ENCODE measurements around the gene CCDC102B.
"Not testable (repeated sequence)": the region's sequence is repeated elsewhere in the genome, so short reads cannot be mapped to it uniquely, and the experiment has no call there.

Gene CCDC102B

DNA sequence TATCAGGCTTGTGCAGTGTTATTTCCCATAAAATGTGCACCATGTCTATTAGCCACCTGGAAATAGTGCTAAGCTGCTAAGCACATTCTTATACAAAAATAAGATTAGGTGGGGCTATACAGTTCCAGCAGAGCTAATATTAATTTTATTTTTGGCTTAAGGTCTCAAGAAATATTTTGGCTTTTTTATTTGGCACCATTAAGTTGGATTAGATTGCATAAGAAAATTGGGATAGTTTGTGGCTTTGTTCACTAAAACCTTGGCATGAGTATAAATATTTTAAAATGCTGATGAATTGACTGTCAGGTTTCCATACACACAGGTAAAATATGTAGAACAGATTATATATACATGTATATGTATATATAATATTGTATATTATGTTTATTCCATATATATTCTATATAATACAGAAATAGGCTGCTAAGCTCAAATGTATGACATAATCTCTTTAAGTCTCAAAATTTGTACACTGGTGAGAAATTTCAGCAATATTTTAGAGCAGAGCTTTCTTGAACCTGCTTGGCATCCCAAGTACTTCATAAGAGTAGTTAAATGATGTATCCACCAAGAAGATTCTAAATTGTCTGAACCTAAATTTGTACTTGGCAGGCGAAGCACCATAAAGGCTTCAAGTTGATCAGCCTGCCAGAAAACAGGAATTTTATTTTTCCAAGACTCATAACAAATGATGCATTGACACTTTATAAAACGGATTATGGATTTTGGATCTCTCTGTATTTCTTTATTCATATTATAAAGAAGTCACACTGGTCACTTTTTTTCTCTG is 32.6 kb downstream of the CCDC102B start:
- no peak for DNase-seq (ENCODE audit: low read depth, low spot score)

DNA sequence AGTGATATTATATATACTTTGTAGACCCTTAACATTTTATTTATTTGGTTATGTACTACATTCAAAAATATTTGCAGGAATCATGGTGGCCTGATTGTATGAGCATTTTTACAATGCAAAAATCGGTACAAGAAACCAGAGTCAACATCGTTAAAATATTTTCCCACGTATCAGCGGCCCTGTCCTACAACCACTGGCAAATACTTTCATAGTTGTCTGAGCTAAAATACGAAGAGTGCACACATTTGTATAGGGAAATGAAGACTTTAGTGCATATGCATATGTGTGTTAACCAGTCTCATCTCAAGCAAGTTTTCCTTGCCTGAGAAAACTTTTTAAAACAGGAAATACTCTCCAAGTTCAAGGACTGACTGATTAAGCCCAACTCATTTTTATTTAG is 35.9 kb downstream of the CCDC102B start:
- peak; percentile 26 for DNase-seq (ENCODE audit: low read depth, low spot score)

DNA sequence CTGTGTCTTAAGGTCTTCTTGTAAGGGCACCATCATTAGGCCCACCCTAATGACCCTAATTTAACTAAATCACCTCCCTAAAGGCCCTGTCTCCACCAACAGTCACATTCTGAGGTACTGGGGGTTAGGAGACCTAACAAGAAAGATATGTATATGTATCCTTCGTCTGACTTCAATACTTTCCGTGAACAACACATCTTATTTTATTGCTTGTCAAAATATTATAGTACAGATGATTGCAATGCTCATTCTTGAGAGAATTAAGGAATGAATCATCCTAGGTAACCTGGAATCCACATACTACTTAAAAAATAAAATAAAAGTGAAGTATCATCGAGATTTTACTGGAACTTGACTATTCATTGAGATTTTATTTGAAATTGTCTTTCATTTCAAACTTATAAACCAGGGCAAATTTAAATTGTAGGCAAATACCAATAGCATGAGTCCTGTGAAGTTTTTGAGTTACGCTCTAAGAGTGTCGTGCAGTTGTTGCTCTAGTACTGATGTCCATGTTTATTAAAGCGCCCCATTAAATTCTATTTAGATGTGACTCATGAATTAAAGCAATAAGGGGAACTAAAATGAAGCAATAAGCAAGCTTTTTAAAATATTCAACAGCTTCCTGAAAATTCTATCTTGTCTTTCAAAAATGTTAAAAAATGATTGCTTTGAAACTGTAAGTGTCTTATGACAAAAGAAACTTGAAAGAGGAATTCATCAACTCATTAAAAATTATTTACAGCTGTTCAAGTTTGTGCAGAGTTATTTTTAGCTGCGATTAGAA is 40.0 kb downstream of the CCDC102B start:
- DNase-seq (ENCODE audit: low read depth, low spot score), result peak; percentile 8

DNA sequence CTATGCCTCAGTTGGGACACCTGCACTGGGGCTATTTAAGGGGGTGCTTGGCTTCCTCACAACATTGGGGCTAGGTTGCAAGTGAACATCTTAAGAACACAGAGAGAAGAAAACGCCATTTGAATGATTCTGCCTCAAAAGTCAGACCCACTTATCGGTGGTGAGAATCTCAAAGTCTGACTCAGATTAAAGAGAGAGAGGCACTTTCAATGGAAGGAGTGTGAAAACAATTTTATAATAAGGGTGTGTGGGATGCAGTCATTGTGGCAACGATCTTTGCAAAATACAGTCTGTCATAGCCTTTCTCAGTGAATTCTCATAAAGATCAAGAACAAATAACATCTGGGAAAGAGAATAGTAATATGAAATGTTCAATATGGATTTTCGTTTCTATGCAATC is 41.8 kb downstream of the CCDC102B start:
- peak; percentile 11 for DNase-seq (ENCODE audit: low read depth, low spot score)

DNA sequence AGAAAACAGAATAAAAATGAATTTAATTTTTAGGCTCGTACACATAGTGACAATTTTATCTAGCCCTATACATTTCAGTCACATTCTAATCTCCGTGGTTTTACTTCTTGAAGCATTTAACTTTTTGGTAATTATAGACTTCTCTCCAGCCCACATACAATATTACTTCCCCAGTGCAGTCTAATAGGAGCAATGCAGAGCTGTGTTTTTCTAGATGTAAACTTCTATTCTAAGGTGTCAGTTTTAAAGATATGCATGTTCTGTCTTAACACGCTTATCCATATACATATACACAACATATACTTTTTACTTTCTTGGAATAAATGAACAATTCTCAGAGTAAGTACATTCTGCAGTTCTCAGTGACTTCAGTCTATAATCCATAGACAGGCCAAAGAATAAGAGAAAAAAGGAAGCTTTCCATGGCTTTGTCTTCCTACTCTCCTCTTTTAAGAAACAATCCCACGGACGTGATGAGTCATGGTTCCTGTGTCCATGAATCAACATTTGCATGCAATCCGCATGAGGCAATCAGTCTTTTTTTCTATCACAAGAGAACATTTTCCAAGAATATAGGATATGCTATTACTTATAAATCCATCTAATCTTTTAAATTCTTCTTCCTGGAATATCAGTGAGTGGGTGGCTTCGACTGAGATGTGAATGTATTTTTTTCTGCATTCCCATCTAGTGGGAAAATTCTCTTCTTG is 42.8 kb downstream of the CCDC102B start:
- peak; percentile 87 for DNase-seq (ENCODE audit: low read depth, low spot score)

DNA sequence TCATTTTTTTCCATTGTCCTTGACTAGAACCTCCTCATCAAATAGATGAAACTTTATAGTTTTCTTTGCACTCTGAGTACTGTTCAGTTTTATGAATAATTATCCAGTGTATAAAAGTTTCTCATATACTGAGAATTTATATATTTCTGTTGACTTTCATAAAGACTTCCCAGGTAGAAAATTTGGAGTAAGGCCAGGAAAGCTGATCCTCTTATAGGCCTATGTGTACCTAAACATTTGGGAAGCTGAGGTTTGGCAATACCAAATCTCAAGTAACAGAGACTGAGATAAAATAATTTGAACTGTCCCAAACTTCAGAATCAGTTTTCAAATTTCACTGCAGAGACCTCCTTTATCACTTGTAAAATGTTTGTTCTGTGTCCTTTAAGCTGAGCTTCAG is 43.4 kb downstream of the CCDC102B start:
- DNase-seq (ENCODE audit: low read depth, low spot score), result no peak

DNA sequence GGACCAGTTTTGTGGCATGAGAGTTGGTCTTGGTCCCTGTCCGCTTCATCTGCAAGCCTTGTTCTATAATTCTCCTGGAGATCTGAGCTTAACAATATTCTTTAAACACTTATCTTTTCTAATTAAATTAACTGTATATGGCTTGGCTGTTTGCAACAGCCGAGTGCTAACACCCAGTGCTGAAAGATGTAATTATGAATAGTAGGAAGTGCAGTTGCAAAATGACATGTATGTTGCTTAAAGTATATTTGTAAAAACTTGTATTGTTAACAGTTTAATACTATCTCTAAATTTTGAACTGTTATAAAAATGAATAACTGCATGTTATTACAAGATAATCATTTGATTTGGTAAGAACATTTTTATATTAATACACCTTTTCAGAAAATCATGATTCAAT is 45.1 kb downstream of the CCDC102B start:
- DNase-seq (ENCODE audit: low read depth, low spot score), result no peak

DNA sequence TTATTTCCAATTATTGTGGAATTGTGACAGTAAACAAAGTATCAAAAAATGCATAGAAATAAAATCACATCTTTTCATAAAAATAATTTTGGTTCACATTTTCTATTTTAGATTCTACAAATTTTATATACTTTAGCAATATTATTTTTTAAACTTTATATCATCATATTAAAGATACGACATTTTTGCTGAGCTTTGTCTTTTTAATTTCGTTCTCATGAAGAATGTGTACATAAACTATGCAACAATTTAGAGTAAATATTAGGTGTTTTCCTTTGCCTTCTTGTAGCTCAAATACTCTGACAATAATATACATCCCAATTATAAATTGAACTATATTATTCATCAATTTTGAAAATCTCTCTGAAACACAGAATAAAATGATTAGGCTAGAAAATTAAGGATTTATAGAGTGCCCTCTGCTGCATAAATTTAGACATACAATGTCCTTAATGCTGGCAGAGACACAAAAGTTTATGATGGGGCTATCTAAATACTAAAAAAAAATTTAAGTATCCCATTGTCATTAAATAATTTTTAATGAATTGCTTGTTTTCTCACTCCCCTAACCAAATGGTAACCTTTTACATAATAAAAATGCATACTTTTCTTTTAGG is 45.7 kb downstream of the CCDC102B start:
- DNase-seq (ENCODE audit: low read depth, low spot score), result no peak

DNA sequence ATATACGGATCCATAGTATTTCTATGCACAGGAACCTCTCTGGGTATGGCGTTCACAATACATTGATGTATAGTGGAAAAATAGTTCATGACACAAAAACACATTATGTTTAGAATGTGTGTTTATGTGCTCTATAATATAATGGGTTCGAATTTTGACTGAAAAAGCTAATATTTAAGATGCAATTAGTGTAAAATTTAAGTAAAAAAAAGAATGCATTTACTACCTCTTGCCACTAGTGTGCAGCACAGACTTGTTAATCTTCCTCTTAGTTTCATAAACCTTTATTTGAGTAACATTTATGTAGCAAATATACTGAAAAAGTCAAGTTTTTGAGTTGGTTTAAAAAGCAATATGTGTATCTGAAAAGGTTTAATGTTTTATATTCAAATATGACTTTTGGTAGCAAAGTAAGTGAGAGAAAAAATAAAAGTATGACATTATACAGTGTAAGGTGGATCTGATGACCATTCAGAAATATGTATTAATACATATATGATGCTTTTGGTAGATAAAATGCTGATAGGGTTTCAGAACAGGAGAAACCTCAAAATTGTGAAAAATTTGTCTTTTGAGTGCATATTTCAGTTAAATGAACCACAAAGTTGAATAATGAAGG is 49.4 kb downstream of the CCDC102B start:
- DNase-seq (ENCODE audit: low read depth, low spot score), result peak; percentile 44

DNA sequence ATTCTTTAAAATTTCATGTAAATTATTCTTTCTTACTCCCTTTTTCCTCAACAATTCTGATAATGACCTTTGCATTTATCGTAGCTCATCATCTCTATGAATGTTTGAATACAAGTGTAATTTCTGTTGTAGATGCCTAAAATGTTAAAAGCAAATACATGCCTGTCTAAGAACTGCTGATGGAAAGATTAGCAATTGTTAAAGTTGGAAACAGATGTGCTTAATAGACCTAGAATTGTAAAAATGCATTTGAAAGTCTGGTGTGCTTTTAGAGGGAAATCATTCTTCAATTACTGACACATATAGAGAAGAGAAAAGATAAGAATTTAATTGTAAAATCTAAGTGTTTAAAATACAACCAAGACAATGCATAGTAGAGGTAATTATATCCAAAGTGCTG is 50.4 kb downstream of the CCDC102B start:
- no peak for DNase-seq (ENCODE audit: low read depth, low spot score)

DNA sequence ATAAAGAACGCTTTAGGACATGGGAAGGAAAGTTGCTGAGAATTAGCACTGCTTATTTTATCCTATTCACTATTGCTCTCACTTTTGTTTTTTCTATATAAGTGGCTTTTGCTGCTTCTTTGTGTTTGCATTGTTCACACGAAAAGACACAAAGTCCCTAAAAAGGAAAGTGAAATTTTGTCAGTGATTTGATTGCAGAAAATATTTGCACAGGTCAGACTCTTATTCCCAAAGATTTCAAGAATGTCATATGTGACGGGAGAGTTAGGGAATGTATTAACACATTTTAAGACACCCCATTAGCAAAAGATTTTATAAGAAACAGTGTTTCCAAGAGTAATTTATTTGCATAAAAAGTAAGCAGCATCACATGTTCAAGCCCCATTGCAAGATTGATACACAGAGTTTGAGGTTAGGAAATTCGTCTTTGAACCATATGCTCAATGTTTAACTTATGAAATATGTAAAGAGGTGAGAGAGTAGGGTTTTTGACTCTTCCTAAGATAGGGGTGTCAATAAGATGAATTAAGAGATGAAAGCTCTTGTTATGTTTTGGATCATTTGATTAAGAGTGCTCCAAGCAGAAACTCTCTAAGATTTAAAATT is 57.0 kb downstream of the CCDC102B start:
- DNase-seq (ENCODE audit: low read depth, low spot score), result no peak

DNA sequence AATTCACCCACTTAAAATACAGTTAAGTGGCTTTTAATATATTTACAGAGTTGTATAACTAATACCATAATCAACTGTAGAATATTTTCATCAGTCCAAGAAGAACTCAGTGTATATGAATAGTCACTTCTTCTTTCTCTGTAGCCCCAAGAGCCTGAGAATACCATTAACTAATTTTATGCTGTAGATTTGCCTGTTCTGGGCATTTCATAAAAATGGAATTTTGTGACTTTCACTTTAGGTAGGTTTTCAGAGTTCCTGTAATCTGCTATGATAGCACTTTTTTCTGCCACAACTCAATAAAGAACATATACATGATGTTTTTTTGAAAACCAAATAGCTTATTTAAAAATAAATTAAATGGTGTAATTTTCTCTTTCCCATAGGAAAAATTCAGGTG is 57.6 kb downstream of the CCDC102B start:
- no peak for DNase-seq (ENCODE audit: low read depth, low spot score)

DNA sequence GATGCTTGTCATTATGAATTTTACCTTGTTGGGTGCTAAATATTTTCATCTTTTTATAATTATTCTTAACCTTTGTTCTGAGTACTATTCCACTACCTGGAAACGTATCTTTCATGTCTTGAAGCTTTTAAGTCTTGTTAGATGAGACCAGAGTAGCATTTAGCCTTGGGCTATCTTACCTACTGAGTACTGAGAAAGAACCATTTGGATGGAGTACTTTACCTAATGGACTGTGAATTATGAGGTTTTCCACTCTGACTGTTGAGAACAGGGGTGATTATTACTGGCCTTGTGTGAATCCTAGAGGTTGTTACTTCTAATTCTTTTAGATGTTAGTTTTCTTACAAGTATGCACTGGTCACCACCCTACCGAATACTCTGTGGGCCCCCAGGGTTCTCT is 63.5 kb downstream of the CCDC102B start:
- no peak for DNase-seq (ENCODE audit: low read depth, low spot score)

DNA sequence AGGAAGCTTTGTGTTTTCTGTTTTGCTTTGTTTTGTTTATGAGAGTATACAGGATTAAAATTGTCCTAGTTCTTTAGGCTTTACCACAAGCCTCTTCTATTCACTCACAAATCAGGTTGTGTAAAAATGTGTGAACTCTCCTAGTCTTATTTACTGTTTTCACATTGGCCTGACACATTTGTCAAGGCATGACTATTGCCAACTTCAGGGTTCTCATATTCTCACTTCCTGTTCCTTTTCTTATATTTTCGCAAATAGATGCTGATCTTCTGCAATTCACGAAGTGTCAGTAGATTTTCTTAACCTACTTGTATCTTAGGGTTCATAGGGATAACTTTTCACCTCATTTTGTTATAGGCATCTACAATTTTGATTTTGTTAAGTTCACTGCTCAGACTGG is 67.1 kb downstream of the CCDC102B start:
- no peak for DNase-seq (ENCODE audit: low read depth, low spot score)

DNA sequence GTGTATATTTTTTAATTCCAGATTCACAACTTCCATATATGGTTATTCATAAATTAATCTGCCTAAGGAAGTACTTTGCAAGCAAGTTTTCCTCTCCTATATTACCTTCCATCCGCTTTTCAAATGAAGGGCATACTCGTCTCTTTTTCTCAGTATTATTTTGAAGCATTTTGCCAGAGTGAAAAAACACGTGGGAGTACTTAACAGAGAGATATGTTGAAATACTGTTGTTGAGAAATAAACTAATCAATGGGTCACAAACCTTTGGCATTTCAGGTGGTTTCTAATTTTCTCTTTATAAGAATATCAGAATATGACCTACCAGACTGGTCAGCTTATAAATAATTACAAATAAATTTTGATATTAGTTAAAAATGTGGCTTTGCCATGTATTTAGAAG is 67.6 kb downstream of the CCDC102B start:
- DNase-seq (ENCODE audit: low read depth, low spot score), result no peak

DNA sequence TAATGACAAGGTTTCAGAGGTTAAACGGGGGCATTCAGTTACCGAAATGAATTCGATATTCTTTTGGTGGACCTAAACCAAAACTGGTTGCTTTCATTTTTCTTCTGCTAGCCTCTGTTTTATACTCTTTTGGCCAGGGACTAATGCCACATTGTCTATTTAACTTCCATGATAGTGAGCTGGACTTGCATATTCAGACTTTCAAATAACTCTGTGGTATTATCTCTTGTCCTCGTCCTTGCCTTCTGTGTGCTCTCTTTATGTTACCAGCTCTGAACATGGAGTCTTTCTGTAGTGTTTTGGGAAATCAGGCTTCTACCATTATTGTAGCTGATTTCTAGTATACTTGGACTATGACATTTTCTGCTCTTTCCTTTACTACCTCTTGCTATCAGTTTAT is 75.1 kb downstream of the CCDC102B start:
- no peak for DNase-seq (ENCODE audit: low read depth, low spot score)

DNA sequence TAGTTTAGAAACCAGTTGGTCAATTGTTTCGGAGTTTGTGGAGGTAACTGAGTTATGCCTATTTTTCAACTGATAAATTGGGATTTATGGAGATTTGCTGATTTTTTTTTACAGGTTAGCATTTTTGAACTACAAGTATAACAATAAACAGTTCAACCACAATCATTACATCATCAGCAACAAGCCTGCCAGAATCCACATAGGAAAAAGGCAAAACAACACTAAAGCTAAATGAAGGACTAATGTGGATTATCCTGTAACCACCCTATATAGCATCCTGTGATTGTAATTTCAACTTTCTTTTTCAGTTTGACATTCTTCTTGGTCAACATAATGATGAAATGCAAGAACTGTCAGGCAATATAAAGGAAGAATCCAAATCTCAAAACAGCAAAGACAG is 76.5 kb downstream of the CCDC102B start:
- peak; percentile 62 for DNase-seq (ENCODE audit: low read depth, low spot score)

DNA sequence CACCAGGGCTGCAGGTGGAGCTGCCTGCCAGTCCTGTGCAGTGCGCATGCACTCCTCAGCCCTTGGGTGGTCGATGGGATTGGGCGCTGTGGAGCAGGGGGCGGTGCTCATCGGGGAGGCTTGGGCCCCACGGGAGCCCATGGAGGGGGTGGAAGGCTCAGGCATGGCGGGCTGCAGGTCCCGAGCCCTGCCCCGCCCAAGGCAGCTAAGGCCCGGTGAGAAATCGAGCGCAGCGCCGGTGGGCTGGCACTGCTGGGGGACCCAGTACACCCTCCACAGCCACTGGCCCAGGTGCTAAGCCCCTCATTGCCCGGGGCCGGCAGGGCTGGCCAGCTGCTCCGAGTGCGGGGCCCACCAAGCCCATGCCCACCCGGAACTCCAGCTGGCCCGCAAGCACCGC is 82.1 kb downstream of the CCDC102B start:
- DNase-seq (ENCODE audit: low read depth, low spot score), result not testable (repeated sequence)

DNA sequence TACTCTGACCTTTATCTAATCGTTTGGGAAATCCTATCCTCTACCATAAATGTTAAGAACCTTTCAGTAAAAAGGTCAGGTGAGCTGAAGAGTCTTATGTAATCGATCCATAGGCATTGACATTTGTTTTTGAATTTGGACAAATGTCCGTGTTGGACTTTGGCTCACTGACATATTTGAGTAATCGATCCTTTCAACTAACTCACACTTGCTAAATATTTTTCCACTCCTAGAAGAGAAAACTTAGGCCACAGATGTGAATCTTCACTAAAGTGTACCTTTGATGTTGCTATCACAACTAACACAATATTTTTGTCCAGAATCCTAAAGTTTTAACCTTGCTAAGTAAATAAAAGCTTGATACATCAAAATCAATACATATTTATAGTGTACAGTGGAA is 89.5 kb downstream of the CCDC102B start:
- DNase-seq (ENCODE audit: low read depth, low spot score), result no peak

DNA sequence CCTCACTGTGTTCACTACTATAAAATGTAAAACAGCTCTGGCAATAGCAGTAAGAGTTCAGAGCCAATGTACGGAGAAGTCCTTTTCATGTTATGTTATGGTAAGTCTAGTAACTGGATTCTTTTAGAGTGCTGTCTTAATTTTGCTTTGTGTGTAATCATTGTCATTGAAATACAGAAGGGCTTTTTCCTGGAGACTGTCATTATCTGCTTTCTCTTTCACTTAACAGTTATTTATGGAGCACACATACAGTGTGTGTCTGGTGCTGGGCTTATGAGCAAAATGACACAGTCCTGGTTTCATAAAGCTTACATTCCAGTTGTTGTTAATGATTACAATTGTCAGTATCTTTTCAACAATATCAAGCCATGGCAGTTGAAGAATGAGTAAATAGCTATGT is 95.5 kb downstream of the CCDC102B start:
- no peak for DNase-seq (ENCODE audit: low read depth, low spot score)

DNA sequence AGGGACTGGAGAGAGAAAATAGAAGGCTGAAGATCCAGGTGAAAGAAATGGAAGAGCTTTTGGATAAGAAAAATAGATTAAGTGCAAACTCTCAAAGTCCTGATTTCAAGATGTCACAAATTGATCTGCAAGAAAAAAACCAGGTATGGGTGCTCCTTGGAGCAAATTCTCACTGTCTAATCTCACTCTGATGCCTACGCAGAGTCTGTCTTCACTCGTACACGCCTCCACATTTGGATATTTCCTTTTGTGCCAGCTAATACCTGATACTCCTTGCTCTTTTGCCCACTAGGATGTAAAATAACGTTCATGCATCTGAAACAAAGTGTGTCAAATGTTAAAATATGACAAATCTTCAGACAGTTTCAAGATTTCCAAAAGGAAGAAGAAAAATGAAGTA is 99.4 kb downstream of the CCDC102B start:
- no peak for DNase-seq (ENCODE audit: low read depth, low spot score)
